Measurements from ENCODE around the gene TSTD1.

DNA sequence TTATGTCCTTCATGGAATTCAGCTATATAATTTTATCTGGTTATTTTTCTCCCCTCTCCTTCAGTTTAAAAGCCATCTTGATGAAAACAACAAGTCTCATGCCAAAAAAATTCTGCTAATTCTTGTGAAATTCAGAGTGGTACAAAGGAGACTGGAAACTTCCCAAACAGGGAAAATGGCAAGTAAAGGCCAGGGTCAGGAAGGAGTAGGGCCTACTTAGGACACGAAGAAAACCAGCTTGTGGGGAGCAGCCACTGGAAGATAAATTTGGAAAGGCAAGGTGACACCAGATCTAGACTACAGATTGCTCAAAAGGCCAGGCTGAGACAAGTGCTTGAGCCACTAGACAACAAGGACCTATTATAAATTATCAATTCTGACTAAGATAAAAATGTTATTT lies 6.4 kb downstream of the TSTD1 start:
- TF ChIP-seq, protein P1, sequence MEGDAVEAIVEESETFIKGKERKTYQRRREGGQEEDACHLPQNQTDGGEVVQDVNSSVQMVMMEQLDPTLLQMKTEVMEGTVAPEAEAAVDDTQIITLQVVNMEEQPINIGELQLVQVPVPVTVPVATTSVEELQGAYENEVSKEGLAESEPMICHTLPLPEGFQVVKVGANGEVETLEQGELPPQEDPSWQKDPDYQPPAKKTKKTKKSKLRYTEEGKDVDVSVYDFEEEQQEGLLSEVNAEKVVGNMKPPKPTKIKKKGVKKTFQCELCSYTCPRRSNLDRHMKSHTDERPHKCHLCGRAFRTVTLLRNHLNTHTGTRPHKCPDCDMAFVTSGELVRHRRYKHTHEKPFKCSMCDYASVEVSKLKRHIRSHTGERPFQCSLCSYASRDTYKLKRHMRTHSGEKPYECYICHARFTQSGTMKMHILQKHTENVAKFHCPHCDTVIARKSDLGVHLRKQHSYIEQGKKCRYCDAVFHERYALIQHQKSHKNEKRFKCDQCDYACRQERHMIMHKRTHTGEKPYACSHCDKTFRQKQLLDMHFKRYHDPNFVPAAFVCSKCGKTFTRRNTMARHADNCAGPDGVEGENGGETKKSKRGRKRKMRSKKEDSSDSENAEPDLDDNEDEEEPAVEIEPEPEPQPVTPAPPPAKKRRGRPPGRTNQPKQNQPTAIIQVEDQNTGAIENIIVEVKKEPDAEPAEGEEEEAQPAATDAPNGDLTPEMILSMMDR (IDR thresholded peaks at IDR 0.05; ENCODE audit: low read length), result no peak
- TF ChIP-seq EZH2phosphoT487 (IDR thresholded peaks at IDR 0.05; ENCODE audit: low read length) (no peak), EZH2 (optimal IDR thresholded peaks at IDR 0.05; ENCODE audit: low read depth, low read length) (no peak)

All from MM.1S (cell line).